Limb (tissue), 2 donors: ENCODE data around the gene CACNA1G.

Experiments
- DNase-seq, 2 donors: peaks; one replicate each; pipeline ENCODE4 v3.0.0-alpha.2; 2016; ENCODE audit errors: extremely low spot score in 2 of 2

Gene CACNA1G

GRCh38 chr17:50609380-50610074, 49.0 kb downstream of the CACNA1G start:
- no peak for DNase-seq

DNA sequence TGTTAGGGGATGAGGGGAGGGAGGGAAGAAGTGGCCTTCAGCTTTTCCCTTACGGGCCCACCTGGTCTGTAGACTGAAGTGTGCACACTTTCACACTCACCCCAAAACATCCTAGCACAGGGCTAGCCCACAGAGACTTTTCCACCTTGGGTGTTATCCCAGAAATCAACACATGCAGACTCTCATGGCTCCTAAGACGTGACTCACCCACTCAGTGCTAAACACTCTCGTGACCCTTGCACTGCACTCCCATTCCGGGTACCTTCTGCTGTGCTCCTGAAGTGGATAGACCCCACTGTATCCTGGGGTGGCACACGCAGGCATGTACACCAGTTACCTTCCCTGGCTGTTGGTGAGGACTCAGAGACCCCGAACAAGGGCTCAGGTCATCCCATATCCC, 51.1 kb downstream of the CACNA1G start:
- no peak for DNase-seq

DNA sequence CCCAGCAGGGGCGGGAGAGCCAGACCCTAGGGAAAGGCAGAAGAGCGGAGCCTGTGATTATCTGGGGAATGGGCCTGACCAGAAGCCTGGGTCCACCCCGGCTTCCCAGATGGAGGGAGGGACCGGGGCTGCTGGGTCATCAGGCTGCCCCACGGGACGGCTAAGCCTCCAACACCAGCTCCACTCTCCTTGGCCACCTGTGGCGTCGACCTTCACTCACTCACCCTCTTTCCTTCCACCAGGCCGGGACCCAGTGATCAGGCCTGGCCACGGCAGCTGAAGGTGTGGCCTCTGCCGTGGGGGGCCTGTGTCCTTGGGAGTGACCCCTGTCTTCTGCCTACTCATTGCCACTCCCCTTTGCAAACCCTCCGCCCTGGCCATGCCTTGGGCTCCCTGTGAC, 51.8 kb downstream of the CACNA1G start:
- DNase-seq = no peak

- DNase-seq = no peak
Measured at GRCh38 chr17:50613007-50613992, 52.8 kb downstream of the CACNA1G start.

DNA sequence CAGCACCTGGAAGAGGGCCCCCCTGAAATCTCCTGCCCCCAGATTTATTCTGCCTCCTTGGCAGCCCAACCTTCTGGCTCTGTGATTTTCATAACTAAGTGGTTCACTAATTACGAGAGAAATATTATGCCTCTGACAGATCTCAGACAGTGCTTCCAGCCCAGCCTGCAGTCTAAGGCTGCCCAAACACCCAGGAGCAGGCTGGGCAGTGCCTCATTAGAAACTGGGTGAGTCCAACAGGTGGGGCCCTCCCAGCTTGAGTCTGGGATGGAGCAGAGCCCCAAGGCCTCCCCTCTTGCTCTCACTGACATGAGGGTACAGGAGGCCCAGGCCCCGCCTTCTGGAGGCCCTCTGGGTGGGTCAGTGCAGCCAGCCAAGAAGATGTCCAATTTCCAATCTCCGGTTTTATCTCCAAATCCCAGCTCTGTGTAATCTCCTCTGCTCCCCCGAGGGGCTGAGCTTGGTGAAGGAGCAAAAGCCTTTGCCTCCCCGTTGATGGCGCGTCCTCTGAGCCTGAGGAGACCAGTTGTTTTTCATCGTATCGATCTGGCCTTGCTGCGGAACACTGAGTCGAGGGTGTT, 54.0 kb downstream of the CACNA1G start:
- no peak for DNase-seq

GRCh38 chr17:50615828-50616227, 55.3 kb downstream of the CACNA1G start:
- no peak for DNase-seq

- no peak for DNase-seq
Measured at GRCh38 chr17:50618300-50618699, 57.8 kb downstream of the CACNA1G start.

GRCh38 chr17:50618941-50619340, 58.4 kb downstream of the CACNA1G start:
- no peak for DNase-seq

DNA sequence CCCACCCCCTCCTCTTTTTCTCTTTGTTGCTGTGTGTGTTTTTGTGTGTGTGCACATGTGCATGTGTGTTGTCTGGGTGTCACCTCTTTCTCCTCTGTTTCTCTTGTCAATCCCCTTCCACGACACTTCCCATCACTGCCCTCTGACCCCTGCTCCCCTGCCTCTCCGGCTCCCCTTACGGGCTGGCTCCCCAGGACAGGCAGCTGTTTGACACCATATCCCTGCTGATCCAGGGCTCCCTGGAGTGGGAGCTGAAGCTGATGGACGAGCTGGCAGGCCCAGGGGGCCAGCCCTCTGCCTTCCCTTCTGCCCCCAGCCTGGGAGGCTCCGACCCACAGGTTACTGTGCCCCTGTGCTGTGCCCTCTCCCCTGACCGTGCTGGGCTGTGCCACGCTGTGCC, 59.0 kb downstream of the CACNA1G start:
- no peak for DNase-seq

DNA sequence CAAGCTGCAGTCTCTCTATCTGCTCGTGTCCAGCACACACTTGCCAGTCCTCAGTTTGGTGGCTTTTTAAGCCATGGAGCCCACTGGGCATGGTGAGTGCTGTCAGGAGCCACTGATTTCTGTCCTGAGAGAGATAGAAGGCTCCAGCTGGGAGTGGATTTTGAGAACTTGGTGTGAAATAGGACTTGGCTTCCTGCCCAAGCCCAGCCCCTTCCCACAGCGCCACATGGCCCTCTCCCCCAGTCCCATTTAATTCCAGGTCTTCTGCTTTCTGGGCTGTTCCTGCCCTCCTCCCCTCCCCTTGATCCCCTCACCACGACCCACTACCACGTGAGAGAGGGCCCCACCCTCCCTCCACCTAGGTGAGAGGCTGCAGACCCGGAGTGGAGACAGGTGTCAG, 59.7 kb downstream of the CACNA1G start:
- no peak for DNase-seq

- DNase-seq = no peak
Measured at GRCh38 chr17:50620858-50621257, 60.3 kb downstream of the CACNA1G start.

DNA sequence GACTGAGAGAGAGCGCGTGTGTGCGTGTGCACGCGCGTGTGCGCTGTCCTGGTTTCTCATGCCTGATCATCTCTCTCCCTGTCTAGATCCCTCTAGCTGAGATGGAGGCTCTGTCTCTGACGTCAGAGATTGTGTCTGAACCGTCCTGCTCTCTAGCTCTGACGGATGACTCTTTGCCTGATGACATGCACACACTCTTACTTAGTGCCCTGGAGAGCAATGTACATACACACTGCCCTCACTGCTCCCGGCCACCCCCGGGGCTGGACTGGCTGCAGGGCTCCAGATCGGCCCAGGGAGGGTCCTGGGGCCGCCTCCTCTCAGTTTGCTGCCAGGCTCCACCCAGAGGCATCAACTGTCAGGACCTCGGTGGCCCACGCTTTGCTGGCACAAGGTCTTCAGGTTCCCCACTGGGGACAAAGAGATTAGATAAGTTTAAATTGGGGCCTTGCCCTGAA, 61.1 kb downstream of the CACNA1G start:
- DNase-seq = no peak

GRCh38 chr17:50624321-50624934, 63.9 kb downstream of the CACNA1G start:
- DNase-seq = no peak

DNA sequence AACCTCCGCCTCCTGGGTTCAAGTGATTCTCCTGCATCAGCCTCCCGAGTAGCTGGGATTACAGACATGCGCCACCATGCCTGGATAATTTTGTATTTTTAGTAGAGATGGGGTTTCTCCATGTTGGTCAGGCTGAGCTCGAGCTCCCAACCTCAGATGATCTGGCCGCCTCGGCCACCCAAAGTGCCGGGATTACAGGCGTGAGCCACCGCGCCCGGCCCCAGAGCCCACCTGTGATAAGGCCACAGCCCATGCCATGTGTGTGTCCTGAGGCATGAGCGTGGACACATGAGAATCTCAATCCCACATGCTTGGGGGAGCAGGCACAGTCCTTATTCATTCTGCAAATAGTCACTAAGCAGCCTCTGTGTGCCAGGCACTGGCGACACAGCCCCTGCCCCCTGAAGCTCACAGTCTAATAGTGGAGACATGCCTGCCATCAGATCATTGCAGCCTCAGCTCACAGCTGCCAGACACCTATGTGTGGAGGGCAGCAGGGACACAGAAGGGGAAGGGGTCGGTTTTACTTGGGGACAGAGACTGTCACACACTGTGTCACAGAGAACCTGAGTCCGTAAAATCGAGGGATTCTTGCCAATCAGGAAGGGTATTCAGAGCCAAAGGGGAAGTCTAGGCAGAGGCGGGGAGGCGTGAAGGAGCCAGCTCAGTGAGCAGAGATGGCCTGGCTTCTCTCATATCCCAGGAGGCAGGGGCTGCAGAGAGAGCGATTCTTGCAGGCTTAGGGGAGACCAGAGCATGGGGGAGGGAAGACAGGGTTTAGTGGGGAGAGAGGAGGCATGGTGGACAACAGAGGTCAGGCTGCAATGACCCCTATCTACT, 64.7 kb downstream of the CACNA1G start:
- DNase-seq = no peak

DNA sequence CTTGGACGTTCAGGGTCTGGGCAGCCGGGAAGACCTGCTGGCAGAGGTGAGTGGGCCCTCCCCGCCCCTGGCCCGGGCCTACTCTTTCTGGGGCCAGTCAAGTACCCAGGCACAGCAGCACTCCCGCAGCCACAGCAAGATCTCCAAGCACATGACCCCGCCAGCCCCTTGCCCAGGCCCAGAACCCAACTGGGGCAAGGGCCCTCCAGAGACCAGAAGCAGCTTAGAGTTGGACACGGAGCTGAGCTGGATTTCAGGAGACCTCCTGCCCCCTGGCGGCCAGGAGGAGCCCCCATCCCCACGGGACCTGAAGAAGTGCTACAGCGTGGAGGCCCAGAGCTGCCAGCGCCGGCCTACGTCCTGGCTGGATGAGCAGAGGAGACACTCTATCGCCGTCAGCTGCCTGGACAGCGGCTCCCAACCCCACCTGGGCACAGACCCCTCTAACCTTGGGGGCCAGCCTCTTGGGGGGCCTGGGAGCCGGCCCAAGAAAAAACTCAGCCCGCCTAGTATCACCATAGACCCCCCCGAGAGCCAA, 65.6 kb downstream of the CACNA1G start:
- peak in 1 of 2 donors; percentile 79 for DNase-seq

DNA sequence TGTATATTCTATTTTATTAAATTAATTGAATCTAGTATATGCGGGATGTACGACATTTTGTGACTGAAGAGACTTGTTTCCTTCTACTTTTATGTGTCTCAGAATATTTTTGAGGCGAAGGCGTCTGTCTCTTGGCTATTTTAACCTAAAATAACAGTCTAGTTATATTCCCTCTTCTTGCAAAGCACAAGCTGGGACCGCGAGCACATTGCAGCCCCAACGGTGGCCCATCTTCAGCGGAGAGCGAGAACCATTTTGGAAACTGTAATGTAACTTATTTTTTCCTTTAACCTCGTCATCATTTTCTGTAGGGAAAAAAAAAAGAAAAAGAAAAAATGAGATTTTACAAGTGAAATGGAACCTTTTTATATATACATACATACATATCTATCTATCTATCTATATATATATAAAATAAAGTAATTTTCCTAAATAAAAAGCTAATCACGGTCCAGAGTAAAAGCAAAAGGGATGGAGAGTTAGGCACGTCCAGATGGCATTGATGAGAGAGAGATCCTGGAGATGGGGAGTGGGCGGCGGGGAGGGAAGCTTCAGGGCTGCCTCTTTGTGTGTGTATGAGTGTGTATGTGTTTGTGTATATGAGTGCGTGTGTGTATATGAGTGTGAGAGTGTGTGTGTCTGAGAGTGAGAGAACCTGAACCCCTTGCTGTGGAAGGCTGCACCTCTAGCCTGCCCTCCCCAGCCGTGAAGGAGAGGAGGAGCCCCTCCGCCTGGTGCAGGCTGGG, 66.7 kb downstream of the CACNA1G start:
- no peak for DNase-seq

GRCh38 chr17:50627782-50628601, 67.5 kb downstream of the CACNA1G start:
- DNase-seq = no peak

DNA sequence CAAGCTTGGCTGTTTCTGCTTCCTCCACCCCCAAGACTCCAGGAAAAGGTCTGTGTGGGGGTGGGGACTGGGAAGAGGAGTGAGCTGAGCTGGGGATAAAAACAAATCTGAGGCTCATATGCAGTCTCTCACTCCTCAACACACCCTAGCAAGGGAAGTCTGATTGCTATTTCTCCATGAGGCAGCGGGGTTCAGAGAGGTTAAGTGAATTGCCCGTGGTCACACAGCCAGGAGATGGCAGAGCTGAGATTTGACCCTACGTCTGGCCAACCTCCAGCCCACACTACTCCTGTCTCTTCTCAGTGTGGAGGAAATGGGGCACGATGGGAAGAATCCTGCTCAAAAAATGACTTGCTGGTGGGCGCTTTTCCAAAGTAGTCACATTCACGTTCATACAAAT, 69.4 kb downstream of the CACNA1G start:
- peak in 1 of 2 donors; percentile 20 for DNase-seq
